ENCODE results near the gene WNT9A.

Gene WNT9A

DNA sequence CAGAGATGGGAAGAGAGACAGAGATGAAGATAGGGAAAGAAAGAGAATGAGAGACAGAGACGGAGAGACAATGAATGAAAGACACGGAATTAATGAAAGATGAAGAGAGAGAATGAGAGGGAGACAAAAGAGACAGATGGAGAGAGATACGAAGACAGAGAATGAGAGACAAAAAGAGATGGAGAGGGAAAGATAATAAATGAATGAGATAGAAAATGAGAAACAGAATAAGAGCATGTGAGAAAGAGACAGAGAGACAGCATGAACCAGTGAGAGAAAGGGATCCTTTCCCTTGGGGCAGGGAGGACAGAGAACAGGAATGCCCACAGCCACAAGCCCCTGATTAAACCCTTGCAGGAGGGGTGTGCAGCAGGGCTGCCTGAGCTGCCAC lies 5.3 kb upstream of the WNT9A start:
- ATAC-seq: no peak

DNA sequence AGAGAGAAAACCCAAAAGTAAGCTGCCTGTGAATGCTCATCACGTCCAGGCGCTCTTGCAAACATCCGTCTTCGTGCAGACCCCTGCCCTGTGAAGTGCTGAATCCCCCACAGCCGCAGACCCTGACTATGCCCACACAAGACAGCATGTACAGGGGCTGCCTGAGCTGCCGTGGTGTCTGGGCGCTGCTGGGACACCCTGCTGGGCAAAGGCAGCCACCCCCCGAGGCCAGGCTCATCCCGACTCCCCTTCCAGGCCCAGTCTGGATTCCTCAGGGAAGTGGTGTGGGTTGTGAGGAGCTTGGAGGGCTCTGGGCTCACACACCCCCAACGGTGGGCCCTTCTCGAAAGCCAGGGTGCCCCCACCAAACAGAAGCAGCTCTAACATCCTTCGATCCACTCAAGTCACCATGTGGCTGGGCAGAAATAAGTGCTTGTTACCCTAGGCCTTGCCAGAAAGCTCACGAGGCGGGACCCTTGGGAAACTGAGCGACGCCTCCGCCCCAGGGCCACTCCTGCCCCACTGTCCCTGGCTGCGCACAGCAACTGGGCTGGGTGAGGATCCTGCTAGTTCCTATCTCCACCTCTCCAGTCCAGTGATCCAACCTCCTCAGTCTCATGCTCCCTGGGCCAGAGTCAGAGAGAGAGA lies 4.8 kb upstream of the WNT9A start:
- ATAC-seq: no peak

DNA sequence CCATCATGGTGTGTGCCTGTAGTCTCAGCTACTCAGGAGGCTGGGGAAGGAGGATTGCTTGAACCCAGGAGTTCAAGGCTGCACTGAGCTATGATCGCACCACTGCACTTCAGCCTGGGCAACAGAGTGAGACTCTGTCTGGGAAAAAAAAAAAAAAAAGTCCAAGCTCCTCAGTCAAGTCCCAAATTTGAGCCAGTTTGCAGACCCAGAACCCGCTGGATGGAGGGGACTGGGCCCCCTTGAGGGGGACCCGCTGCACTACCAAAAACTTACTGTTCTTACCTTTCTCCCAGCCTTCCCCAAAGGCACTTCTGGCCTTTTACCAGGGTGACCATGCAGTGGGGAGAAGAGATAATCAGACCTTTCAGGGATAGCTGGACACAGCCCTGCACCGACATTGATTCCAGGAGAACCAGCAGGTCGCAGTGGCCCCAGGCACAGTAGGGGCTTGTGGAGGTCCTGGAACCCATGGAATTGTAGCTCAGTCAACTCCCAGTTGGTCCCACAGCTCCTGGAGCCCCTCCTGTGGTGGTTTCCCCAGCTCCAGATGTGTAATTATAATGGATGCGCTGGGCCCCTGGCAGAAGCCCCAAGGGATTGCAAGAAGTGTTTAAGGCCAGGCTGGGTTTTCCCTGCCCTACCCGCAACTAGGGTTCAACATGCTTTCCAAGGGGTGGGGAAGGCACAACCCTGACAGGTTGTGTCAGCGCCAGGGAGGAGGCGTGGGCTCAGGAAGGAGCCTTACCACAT lies 4.1 kb upstream of the WNT9A start:
- no peak for ATAC-seq

DNA sequence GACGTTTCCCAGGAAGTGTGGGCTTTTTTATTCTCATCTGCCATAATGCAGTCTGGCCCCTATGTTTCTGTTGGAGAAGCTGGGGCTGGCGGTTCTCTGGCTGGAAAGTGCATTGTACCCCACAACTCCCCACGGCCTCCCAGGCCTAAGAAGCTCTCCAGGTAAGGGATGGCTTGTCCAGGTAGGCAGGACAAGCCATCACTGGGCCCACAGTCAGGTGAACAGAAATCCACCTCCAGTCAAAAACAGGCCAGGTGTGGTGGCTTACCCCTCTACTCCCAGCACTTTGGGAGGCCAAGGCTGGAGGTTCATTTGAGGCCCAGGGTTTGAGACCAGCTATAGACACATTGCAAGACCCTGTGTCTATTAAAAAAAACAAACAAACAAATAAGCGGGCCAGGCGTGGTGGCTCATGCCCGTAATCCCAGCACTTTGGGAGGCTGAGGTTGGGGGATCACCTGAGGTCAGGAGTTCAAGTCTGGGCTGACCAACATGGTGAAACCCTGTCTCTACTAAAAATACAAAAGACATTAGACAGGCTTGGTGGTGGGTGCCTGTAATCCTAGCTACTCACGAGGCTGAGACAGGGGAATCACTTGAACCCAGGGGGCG lies 3.1 kb upstream of the WNT9A start:
- ATAC-seq: no peak

DNA sequence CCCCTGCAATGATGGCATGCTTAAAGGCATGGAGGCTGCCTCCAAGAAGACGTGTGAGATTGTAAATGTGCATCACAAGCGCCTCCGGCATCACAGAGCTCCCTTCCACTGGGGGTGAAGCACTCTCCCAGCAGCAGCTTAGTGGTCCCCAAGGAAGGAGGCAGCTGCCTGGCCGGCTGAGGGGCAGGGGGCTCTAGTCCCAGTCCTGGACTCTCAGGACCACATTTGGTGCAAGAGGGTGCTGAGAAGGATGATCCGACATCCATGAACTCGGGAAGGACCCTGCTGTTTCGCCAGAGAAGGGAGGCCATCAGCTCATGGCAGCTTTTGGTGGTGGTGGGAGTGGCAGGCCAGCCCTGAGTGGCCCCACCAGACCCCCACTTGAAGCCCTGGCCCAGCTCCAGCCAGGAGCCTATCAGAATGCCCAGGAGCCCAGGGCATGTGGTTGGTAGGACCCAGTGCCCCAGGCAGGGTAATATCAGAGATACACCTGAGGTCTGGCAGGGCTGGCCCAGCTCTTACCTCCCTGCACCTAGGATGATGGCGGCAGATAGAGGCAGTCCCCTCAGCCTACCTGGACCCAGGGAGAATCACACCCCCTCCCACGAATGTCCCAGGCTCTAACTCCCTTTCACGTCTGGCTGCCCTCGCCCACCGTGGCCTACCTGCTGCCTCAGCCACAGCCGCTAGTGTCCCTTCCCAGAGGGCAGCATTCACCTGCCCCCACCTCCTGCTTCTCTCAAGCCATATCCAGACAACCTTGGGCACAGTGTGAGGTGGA lies 2.4 kb upstream of the WNT9A start:
- ATAC-seq: no peak

DNA sequence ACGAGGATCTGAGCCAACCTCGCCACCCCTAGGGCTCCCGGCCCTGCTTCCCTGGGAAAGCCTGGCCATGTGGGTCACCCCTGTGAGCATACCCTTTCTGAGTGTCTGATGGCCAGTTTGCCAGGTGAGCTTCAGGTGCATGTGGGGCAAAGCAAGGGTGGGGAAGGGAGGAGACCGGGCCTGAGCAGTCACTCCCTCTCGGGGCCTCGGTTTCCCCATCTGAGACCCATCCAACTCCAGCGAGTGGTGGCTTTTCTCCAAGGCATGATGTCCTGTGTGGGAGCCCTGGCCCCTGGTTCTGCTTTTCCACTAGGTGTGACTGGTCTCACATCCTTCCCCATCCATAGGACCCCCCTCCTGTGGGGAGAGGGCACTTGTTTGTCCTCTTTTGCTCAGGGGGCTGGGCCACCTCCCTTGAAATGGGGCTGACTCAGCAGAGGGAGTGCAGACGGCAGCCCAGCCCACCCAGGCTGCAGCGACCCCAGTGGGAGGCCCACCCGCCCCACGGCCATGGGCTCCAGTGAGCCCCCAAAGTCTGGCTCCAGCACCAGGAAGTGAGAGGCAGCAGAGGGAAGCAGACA lies 1.7 kb upstream of the WNT9A start:
- no peak for ATAC-seq

DNA sequence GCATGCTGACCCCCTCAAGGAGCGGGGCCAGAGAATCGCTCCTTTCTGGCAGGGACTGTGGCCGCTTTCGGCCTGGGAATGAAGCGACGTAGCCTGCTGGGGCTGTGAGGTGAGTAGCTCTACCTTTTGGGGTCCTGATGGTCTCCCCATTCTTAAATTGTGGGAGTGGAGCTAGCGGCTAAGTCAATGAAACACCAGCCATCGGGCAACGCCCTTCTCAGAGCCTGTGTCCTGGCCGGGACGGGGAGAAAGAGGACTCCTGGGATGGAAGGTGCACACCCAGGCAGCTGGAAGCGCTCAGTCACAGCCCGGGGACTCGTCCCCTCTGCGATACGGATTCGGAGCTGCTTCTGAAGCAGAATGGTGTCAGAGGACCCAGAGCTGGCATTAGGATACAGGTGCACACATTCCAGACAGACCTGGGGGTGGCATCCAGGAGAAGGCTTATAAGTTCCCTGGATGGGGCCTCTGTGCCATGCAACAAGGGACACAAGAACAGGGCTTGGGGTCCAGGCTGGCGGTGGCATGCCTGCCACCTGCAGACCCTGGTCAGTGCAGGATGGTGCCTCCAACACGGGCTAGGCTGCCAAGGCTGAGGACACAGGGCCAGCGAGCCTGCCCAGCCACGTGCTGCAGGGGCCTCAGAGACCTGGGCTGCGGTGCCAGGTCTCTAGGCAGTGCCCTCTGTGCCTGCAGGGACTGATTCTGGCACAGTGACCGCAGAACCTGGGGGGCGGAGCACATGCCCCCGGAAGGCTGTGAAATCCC lies 945 bp upstream of the WNT9A start:
- ATAC-seq: no peak

DNA sequence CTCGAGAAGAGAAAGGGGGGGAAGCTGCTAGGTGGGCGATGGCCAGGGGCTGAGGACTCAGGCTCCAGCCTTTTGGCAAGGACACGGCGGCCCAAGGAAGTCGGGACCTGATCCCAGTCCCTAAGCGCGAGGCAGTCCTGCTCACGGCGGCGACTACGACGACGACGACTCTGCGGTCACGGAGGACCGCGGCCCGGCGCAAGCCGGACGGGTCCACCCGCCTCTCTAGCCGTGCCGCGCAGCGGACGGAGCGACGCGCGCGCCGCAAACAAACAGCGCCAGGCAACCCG lies 401 bp downstream of the WNT9A start:
- ATAC-seq: no peak

DNA sequence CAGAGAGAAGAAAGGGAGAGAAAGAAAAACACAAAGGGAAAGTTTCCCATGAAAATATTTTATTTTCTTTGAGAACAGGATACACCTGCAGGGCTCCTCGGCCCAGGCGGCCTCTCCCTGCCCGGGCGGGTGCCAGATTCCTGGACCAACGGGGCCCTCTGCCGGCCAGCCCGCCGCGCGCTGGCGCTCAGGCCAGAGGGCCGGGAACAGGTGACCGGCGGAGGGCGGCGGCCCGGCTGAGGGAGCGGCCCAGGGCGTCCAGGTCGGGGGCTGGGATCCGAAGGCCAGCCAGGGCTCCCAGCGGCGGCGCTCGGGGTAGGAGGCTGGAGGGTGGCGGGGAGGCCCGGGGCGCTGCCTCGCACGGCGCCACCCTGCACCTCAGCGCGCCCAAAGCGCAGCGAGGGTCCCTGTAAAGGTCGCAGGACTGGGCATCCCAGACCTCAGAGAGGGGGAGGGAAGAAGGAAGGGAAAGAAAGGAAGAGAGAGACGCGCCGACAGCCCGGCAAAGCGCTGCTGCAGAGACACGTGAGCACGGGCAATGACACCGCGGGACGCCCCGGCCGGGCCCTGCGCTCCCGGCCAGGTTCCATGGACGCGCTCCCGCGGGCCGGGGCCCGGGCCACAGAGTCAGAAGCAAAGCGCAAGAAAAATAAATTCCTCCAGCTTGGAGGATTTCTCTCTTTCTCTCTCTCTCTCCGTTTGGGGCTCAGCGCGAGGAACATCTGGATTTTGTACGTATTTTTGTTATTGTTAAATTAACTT lies 927 bp downstream of the WNT9A start:
- peak; percentile 54 to 76 for ATAC-seq

DNA sequence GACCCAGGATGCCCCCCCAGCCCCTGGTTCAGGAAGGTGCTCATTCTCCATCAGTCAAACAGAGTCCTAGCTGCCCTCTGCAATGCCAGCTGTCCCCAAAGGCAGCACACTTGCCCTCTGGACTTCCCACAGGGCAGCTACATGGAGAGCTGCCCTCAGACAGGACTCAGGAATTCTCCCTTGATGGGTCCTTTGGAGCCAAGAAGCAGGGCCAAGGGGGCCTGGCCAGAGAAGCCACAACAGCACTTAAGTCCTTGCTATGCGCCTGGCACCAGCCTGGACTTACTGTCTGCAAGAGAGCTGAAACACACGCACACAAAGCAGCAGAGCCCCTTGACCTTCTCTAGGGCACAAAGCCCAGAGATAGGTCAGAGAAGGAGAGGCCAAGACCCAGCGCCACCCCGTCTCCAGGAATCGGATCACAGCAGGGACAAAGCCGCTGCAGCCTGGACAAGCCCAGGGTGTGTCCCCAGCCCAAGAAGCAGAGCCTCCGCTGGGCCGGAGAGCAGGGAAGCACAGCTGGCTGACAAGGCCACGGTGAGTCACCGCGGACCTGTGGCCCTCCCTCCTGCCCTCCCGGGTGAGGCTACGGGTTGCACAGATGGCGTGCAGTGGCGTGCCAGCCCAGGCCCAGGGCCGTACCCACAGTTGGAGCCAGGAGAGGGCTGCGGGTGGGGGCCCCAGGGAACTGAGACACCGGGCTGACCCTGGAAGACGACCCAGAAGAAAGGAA lies 1.7 kb downstream of the WNT9A start:
- ATAC-seq: peak; percentile 15 to 31

DNA sequence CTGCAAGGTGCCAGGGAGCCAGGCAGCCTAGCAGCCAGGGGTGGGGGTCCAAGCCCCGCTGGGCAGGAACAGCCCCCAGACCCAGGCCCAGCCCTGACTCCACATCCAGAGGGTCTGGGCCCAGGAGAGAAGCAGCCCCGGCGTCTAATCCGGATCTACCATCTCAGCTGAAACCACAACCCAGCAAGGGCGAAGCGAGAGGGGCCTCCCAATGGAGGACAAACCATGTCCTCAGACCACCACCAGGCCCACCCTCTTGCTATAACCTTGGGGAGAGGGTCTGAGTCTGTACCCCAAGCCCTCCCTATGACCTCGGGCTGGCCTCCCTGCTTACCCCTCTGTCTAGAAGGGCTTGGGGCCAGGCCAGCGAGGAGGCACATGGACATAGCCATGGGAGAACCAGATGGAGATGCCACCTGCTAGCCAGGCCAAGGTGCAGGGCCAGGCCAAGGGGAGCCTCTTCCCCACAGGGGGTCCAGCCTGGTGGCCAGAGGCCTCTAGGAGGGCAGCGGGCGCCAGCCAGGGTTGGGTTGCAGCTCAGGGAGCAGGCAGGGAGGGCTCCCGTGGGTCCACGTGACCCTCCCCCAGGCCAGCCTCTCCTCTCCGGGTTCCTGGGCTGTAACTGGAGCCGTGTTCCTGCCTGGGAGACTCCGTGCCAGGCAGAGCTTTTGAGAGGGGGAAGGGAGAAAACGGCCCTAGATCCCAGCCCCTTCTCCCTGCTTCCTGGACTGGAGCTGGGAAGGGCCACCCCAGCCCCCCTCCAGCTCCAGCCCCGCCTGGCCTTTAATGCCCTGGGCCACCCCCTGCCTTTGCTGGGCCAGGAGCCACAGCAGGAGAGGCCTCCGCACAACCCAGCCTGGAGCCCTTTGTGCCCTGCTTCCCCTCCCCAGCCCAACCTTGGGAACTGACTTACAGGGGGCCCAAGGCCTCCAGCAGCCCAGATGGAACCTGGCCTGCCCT lies 2.5 kb downstream of the WNT9A start:
- ATAC-seq: no peak

DNA sequence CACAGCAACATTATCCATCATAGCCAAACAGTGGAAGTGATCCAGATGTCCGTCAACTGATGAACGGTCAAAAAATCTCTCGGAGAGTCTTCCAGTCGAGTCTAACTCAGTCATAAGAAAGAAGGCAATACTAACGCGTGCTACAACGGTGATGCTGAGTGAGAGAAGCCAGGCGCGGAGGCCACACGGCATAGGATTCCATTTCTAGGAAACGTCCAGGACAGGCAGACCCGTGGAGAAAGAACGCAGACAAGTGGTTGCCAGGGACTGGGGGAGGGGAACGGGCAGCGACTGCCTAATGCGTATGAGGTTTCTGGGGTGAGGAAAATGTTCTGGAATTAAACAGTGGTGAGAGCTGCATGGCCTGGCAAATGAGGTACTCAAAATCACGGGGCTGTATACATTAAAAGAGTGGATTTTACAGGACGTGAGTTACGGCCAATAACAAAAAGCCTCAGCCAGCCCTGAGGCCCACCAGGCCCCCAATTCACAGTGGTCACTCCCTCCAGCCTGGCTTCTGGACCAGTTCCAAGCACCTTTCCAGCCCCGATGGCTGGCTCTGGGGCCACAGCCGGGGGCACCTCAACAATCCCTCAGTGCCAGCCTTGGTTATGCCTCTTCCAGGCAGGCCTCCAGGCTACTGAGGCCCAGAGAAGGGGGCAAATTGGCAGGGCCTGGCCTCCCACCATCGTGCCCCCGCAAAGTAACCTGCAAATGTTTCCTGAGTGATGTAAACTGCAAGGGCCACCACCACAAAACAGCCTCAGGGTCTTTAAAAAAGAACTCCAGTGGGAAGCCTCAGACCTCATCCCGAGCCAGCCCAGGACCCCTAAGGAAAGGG lies 3.4 kb downstream of the WNT9A start:
- no peak for ATAC-seq

DNA sequence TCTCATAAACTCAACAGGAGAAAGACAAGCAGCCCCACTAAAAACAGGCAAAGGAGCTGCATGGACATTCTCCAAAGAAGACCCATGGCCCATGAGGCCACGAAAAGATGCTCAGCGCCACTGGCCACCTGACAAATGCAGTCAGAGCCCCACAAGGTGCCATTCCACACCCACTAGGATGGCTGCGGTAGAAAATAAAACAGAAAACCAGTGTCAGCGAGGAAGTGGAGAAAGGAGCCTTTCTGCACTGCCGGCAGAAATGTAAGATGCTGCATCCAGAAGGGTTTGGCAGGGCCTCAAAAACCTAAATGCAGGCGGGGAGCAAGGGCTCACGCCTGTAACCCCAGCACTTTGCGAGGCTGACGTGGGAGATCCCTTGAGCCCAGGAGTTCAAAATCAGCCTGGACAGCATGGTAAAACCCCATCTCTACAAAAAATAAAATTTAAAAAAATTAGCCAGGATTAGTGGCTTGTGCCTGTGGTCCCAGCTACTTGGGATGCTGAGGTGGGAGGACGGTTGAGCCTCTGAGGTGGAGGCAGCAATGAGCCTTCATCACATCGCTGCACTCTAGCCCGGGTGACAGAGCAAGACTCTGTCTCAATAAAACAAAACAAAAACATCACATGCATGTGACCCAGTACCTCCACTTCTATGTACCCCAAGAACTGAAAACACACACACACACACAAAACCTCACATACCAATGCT lies 4.2 kb downstream of the WNT9A start:
- ATAC-seq: no peak

DNA sequence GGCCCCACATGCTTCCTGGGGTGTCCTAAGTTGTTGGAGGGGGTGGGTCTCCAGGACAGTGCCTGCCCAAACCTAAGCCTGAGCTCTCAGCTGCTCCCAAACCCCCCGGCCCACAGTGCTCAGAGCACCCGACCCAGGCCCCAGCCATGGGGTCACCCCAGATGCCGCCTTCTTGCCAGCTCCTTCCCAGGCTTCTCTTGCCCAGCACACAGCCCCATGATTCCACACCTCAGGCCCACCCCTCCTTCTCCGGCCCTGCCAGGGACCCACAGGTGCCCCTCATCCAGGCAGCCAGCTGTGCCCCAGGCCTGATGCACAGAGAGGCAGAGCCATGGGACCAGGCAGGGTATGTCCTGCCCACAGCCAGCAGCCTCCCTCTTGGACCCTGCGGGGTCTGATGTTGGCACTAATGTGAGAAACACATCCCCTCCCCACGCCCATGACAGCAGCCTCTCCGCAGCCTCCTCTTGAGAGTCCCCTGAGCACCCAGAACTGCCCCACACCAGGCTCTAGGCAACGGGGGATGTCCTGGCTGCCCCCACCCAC lies 4.9 kb downstream of the WNT9A start:
- ATAC-seq: no peak

DNA sequence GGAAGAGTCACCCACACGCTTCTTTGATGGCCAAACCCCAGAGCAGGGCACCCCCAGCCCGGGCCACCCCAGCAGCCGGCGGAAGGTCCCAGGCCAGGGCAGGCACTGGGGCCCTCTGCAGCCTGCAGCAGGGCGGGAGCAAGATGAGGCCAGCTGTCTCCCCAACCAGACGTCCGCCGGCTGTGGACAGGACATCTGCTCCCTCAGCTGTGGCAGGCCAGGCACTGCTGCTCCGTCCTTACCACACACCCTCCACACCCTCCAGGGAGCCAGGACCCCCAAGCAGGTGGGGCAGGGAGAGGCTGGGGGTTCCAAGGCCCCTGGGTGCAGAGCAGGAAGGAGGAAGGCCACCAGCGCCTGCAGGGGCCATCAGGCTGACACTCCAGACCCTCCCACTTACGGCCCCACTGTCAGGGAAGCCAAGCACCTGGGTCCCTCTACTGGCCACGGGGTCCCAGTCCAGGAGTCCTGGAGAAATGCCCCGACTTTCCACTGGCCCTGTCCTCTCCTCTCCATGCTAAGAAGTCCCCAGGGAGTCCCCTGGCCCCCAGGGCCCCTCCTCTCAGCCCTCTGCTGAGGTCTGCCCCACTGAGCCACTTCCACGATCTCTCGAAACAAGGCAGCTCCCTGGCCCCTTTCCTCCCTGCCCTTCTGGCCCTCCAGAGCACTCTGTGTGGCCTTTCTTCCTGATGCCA lies 5.6 kb downstream of the WNT9A start:
- ATAC-seq: no peak

DNA sequence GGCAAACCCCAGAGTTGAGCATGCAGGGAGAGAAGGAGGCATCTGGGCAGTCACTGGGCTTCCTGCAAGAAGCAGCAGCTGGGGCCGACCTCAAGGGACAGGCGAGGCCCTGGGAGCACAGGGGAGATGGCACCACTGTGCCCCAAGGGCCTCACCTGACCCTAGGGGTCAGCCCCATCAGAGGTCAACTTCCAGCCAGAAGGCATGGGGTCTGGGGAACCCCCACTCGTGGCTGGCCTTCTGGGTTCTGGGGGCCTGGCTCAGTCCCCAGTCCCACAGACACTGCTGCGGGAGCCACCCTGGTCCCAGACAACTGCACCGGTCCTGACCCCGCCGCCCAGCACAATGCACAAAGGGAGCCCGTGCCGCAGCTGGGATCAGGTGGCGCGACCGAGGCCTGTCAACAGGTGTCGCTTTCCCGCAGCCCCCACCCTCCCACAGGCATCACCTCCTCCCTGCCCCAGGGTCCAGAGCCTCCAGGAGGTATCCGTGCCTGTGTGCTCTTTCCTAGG lies 6.2 kb downstream of the WNT9A start:
- ATAC-seq: no peak

DNA sequence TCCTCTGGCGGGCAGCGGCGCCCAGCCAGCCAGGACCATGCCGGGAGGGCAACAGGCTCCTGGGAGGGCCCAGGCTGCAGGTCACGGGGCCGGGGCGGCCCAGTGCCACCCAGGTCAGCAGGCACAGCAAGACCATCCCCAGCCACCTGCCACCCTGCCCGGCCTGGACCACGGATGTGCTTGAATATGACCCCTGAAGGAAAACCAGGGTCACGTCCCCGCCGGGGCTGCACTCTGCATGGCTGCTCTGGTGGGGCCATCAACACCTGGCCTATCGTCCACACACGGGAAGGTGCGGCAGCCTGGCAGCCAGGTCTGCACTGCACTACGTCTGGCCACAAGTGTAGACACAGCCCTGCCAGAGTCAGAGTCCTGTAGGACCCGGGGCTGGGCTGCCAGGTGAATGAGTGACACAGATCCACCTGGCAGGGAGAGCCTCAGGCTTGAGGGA lies 6.9 kb downstream of the WNT9A start:
- ATAC-seq: no peak

Measured in activated CD4-positive, CD25-positive, alpha-beta regulatory T cell treated with anti-CD3 and anti-CD28 coated beads, Interleukin-2, amount 50 U/mL, for 24 hours (primary cell).